Ishikawa (cell line): ENCODE results near the gene RAB14.

ENCODE experiments used
- CEBPB ChIP-seq: IDR thresholded peaks from 2 replicates; pipeline ENCODE4 v1.6.1; 2012
- CREB1 ChIP-seq: IDR thresholded peaks from 2 replicates; pipeline ENCODE4 v1.6.1; 2012; ENCODE audit warnings: low read depth
- EP300 ChIP-seq: IDR thresholded peaks from 2 replicates; pipeline ENCODE4 v1.6.1; 2012; ENCODE audit warnings: borderline replicate concordance
- FOXM1 ChIP-seq: IDR thresholded peaks from 2 replicates; pipeline ENCODE4 v1.6.1; 2012; ENCODE audit warnings: low read depth, borderline replicate concordance
- MAX ChIP-seq: IDR thresholded peaks from 2 replicates; pipeline ENCODE4 v1.6.1; 2012
- NFIC ChIP-seq: IDR thresholded peaks from 2 replicates; pipeline ENCODE4 v1.6.1; 2012
- RAD21 ChIP-seq: IDR thresholded peaks from 2 replicates; pipeline ENCODE4 v1.6.1; 2012; ENCODE audit warnings: low read depth
- REST ChIP-seq: IDR thresholded peaks from 2 replicates; pipeline ENCODE4 v1.6.1; 2012; ENCODE audit warnings: low read depth, mild to moderate bottlenecking
- TAF1 ChIP-seq: IDR thresholded peaks from 2 replicates; pipeline ENCODE4 v1.6.1; 2012; ENCODE audit warnings: low read depth, mild to moderate bottlenecking
- TCF12 ChIP-seq: IDR thresholded peaks from 2 replicates; pipeline ENCODE4 v1.6.1; 2012; ENCODE audit warnings: low read depth
- TEAD4 ChIP-seq: IDR thresholded peaks from 2 replicates; pipeline ENCODE4 v1.6.1; 2012
- USF1 ChIP-seq: IDR thresholded peaks from 2 replicates; pipeline ENCODE4 v1.6.1; 2012
- YY1 ChIP-seq: IDR thresholded peaks from 2 replicates; pipeline ENCODE4 v1.6.1; 2012; ENCODE audit warnings: low read depth
- ZBTB7A ChIP-seq: IDR thresholded peaks from 2 replicates; pipeline ENCODE4 v1.6.1; 2012; ENCODE audit warnings: low read depth

- TF ChIP-seq REST (no peak), NFIC (no peak), RAD21 (no peak), ZBTB7A (no peak), CEBPB (no peak), TCF12 (no peak), TAF1 (no peak), YY1 (no peak), MAX (no peak), FOXM1 (no peak), USF1 (no peak), TEAD4 (no peak), EP300 (no peak), CREB1 (no peak)
Measured at GRCh38 chr9:121141306-121141705, 60.4 kb downstream of the RAB14 start.
